GM18951 (cell line): ENCODE results near the gene GABBR2.
"Not testable (repeated sequence)": the region's sequence is repeated elsewhere in the genome, so short reads cannot be mapped to it uniquely, and the experiment has no call there.

Experiments used
- POLR2A ChIP-seq: IDR thresholded peaks from 4 replicates; pipeline ENCODE4 v1.6.1; 2011; ENCODE audit warnings: mild to moderate bottlenecking; ENCODE audit not compliant: insufficient read length, insufficient read depth; ENCODE audit errors: extremely low read depth
- in situ Hi-C: fragments of 300-500 bp; cut with MboI; formaldehyde crosslinking; loops from one replicate; pipeline ENCODE4 v1.12.0; 2022; ENCODE audit warnings: low sequenced_read_pairs, mixed read lengths, inconsistent platforms; ENCODE audit not compliant: unreplicated experiment

Gene GABBR2

DNA sequence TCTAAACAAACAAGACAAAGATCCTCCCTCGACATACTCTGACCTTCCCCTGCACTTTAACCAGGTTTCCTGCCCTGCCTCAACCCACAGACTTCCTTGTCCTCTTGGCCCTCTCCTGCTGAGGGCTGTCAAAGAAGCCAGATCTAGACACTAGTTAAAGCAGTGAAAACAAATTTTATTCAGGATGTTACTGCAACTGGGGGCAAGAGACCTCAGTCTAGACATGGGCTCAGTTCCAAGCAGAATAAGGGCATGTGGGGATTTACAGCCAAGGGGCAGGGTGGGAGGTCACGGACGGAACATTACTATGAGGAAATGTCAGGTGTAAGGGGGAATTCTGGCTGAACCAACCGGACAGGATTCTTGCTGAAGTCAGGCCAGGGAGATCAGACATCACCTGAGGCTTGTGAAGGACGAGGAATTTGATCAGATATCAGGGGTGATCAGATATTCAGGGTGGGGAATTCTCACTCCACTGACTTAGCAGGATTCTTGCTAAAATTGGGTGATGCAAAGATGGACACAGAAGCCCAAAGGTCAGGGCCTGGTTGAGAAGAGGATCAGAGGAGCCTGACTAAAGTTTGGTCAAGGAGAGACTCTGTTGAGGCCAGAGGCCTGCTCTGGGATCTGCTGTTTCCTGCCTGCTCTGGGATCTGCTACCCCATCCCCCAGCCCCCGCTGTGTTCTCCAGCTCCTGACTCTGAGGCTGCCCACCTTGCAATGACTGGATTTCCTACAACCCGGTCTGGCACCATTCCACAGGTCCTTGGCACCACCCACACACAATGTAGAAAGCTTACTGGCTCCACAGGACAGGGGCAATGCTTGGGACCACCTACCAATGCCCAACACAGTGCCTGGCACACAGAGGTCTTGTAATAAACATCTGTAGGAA, 21.5 kb downstream of the GABBR2 start:
- in situ Hi-C loops = no loop called here

DNA sequence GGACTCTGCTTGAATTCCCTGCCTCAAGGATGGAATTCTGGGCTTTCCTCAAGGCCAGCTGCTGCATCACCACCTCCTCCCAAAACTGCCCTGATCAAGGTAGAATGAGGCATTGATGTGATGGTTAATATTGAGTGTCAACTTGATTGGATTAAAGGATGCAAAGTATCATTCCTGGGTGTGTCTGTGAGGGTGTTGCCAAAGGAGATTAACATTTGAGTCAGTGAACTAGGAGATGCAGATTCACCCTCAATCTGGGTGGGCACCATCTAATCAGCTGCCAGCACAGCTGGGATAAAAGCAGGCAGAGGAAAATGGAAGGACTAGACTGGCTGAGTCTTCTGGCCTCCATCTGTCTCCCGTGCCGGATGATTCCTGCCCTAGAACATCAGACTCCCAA, 23.9 kb downstream of the GABBR2 start:
- in situ Hi-C loops = not testable (repeated sequence)

More for the DNA sequence above, 21.5 kb downstream of the GABBR2 start:
- no peak for TF ChIP-seq POLR2A

DNA sequence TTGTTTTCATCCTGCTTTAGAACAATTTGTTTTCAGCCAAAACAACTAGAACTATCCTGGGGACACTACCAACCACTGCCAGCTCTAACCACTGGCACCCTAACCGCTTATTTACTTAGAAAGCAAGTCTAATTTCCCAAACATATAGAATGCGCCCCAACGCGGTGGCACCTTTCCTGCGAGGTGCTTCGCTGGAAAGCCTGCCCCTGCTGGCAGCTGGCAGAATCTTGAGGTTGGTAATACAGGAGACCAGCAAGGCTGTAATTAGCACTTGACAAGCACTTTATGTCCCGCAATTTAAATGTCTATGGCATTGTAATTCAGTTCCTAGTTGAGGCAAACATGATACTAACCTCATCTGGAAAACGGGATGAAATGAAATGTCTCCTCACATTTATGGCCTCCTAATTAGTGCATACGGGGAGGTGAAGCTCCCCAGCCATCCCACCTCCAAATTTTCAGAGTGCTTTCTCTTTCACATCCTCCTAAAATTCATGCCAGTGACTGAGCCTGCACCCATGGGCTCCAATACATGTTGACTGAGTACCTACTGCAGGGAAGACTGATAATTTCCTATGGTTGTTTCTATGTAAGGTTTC, 30.4 kb downstream of the GABBR2 start:
- in situ Hi-C loops = no loop called here
- no peak for TF ChIP-seq POLR2A

DNA sequence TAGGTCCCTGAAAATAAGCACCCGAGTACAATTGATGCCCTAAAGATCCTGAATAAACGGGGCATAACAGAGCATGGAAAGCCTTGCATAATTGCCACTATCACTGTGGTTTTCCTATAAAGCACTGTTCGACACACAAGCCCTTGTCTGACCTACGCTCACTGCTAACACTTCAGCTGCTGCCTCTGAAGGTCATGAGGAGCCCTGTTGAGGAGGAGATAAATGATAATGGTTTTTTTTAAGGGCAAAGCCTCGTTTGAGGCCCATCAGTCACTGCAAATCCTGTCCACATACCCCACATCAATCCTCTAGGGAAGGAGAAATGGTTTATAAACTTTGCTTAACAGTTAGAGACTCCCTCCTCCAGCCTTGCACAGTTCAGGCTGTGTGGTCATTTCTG, 35.1 kb downstream of the GABBR2 start:
- TF ChIP-seq POLR2A = no peak
- in situ Hi-C loops = no loop called here

DNA sequence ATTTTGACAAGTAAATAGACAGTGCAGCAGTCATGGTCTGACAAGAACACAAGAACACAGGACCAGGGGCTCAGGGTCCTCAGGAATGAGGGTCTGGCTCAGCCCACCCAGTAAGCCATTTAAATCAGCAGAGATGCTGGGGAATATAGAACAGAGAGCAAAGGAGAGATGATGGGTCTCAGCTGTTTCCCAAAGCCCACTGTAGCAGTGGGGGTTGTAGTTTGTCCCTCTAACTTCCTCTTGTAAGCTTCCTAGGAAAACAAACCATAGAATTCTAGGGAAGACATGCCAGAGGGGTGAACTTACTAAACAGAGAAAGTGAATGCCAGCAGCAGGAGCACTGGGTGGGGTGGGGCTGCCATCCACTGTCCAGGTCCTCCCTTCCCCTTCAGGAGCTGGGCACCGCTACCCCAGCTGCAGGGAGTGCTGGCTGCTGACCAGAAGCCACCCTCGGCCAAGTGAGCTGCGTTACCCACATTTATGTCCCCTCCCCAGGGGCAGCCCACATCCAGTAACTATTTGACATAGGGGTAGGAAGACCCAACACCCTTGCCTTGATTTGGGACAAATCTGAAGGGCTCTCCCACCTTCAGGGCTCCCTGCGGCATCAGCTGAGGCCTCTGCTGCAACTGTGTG, 41.6 kb downstream of the GABBR2 start:
- in situ Hi-C loops = no loop called here
- no peak for TF ChIP-seq POLR2A

DNA sequence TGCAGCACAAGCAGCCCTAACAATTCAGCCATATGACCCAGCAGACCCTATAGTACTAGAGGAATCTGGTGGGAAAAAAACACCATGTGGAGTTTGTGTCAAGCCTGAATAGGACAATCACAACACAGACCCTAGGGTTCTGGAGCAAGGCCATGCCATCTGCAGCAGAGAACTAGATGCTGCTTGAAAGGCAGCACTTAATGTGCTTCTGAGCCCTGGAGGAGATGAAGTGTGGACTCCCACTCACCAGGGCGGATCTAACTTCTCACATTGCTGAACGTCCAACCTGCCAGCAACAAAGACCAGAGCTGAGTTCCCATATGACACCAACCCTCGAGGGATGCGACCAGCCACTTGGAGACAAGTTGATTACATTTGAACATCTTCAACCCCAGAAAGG, 43.2 kb downstream of the GABBR2 start:
- in situ Hi-C loops = no loop called here
- TF ChIP-seq POLR2A = no peak

DNA sequence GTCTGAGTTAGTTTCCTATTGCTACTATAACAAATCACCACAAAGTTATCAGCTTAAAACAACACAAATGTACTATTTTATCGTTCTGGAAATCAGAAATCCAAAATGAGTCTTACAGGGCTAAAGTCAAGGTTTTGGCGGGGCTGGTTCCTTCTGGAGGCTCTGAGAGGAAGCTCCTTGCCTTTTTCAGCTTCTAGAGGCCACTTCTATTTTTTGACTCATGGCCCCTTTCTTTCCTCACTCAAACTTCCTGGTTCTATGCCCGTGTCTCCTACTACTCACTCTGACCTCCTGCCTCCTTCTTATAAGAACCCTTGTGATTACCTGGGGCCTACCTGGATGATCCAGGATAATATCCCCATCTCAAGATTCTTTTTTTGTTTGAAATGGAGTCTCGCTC, 48.2 kb downstream of the GABBR2 start:
- in situ Hi-C loops = no loop called here
- no peak for TF ChIP-seq POLR2A

DNA sequence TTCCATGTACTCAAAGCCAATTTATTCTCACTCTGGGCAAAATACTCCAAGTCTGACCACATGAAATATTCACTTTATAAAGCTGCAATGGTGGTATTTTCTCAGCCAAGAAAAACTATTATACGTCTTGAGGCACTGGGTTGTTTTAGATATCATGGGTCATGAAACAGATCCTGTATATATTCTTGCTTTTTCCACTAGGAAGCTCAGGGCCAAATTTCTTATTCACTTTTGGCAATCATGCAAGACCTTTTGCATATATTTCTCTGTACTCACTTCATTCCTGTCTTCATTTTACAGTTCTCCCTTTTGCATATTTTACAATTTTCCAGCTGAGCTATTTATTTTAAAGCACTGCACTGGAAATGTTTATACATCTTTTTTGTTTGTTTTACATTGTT, 49.8 kb downstream of the GABBR2 start:
- no peak for TF ChIP-seq POLR2A
- in situ Hi-C loops = no loop called here

DNA sequence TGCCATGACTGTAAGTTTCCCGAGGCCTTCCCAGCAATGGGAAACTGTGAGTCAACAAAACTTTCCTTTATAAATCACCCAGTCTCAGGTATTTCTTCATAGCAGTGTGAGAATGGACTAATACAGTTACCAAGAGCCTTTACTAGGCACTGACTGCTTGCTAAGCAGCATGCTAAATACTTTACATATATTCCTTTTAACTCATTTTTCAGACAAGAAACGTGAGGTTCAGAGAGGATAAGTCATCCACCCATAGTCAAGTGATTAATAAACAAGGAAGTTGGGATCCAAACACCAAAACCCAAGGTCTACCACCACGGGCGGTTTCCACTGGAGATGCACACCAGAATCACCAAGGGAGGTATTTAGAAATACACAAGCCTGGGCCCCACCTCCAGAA, 50.8 kb downstream of the GABBR2 start:
- in situ Hi-C loops = no loop called here
- TF ChIP-seq POLR2A = no peak

DNA sequence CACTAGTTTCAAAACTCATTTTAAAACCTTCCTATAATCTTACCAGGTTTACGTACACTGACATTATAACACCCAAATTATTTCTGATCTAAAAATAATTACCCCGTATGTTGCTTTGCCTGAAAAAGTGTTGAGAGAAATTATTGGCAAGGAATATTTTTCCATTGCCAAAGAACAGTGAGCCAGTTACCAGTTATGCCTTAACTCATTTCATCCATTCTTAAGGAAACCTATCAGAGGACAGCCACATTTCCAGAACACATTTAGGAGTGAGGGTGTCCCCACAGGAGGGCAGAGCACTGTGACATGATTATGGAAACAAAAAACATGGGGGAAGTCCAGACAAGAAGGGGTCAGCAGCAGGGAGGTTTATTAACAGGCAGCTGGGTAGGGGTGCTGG, 52.2 kb downstream of the GABBR2 start:
- in situ Hi-C loops = no loop called here
- no peak for TF ChIP-seq POLR2A

DNA sequence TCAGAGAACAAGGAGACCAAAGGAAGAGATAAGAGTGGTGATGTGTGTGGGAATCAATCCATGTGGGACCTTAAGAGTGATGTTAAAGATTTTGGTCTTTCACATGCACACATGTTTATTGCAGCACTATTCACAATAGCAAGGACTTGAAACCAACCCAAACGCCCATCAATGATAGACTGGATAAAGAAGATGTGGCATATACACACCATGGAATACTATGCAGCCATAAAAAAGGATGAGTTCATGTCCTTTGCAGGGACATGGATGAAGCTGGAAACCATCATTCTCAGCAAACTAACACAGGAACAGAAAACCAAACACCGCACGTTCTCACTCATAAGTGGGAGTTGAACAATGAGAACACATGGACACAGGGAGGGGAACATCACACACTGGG, 53.3 kb downstream of the GABBR2 start:
- in situ Hi-C loops = not testable (repeated sequence)

DNA sequence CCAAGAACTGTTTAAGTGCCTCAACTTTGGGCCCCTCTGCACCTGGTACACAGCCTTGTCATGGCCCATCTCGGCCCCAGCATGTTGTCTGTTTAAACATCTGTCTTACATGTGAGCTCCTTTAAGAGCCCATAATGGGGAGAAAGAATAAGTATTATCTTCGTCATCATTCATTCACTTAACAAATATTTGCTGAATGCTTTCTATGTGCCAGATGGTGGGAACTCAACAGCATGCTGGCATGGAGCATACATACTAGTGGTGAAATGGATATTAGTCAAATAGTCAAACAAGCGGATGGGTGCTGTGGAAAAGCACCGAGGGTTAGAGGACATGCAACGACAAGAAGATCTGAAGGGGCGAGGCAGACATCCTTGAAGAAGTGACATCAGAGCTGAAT, 54.5 kb downstream of the GABBR2 start:
- TF ChIP-seq POLR2A = no peak
- in situ Hi-C loops = no loop called here

DNA sequence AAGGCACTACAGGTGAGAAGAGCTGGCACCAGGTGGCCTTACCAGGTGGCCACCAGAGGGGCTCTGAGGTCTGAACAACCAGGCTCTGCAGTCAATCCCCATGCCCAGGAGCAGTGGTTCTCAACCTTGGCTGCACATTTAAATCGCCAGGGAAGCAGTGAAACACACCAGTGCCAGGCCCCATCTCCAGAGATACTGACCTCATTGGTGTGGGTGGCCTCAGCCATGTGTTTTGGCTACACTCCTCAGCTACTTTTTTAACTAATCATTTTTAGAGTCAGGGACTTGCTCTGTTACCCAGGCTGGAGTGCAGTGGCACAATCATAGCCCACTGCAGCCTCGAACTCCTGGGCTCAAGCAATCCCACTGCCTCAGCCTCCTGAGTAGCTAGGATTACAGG, 56.0 kb downstream of the GABBR2 start:
- in situ Hi-C loops = no loop called here

DNA sequence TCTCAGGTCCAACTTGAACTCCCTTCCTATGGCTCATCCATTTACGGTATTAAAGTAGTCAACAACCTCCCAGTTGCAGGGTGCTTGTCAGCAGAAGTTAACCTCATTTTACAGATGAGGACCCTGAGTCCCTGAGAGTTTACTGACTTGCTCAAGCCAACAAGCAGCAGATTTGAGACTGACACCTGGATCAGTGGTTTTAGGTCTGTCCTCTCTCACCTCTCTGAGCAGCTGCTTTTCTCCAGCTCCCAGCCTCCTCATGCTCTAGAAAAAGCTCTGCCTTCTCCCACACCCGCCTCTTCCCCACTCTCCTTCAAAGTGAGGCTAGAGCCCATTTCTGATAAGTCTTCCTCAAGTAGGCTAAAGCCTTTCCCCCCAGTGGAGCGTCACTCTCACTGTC, 56.4 kb downstream of the GABBR2 start:
- in situ Hi-C loops = no loop called here
- no peak for TF ChIP-seq POLR2A

More for the DNA sequence above, 56.0 kb downstream of the GABBR2 start:
- no peak for TF ChIP-seq POLR2A
